Neural progenitor cell (in vitro differentiated cells): ENCODE results near the gene MMP11. TPM values are rescaled to one million over a fixed set of nuclear protein-coding genes. Genes with fewer than 3 reads are reported as not detected.

Source experiments
- DNase-seq: peaks from one replicate; pipeline ENCODE4 v3.0.0-alpha.2; 2016; ENCODE audit warnings: low spot score
- H2AFZ ChIP-seq: fragments of 200-600 bp; sonication (generic); replicated peaks from 2 replicates; pipeline ENCODE4 v1.6.1; 2016; ENCODE audit warnings: antibody characterized with exemption
- H3F3A ChIP-seq: fragments of 200-600 bp; sonication (generic); 2 replicates; pipeline ENCODE4 v1.6.1; 2016; ENCODE audit warnings: antibody characterized with exemption, low read depth
- H3K27ac ChIP-seq: fragments of 200-600 bp; sonication (generic); 2 replicates; pipeline ENCODE4 v1.5.1; 2016; ENCODE audit warnings: mild to moderate bottlenecking
- H3K27me3 ChIP-seq: fragments of 200-600 bp; sonication (generic); 2 replicates; pipeline ENCODE4 v1.6.1; 2016; ENCODE audit warnings: mild to moderate bottlenecking, moderate library complexity
- H3K36me3 ChIP-seq: fragments of 200-600 bp; sonication (generic); 2 replicates; pipeline ENCODE4 v1.5.1; 2016
- H3K4me1 ChIP-seq: fragments of 200-600 bp; sonication (generic); 2 replicates; pipeline ENCODE4 v1.6.1; 2016; ENCODE audit warnings: mixed run types
- H3K4me2 ChIP-seq: fragments of 200-600 bp; sonication (generic); 2 replicates; pipeline ENCODE4 v1.6.1; 2016
- H3K4me3 ChIP-seq: fragments of 200-600 bp; sonication (generic); 2 replicates; pipeline ENCODE4 v1.5.1; 2016
- H3K79me2 ChIP-seq: fragments of 200-600 bp; sonication (generic); 2 replicates; pipeline ENCODE4 v1.6.1; 2016; ENCODE audit warnings: low read depth
- H3K9ac ChIP-seq: fragments of 200-600 bp; sonication (generic); 2 replicates; pipeline ENCODE4 v1.6.1; 2016
- H3K9me3 ChIP-seq: fragments of 200-600 bp; sonication (generic); 2 replicates; pipeline ENCODE4 v1.5.1; 2016; ENCODE audit warnings: low read depth
- H4K20me1 ChIP-seq: fragments of 200-600 bp; sonication (generic); 2 replicates; pipeline ENCODE4 v1.6.1; 2016; ENCODE audit warnings: low read depth
- H3K27ac Mint-ChIP-seq: 3 replicates; pipeline ENCODE4 v1.8.0; 2021; ENCODE audit warnings: mixed read lengths
- H3K27me3 Mint-ChIP-seq: 2 replicates; pipeline ENCODE4 v1.8.0; 2022; ENCODE audit warnings: low read depth, mild to moderate bottlenecking, inconsistent platforms, moderate library complexity, mixed read lengths; ENCODE audit not compliant: insufficient read depth
- H3K36me3 Mint-ChIP-seq: 3 replicates; pipeline ENCODE4 v1.8.0; 2021; ENCODE audit warnings: mixed read lengths
- H3K4me1 Mint-ChIP-seq: 3 replicates; pipeline ENCODE4 v1.8.0; 2021; ENCODE audit warnings: mixed read lengths
- H3K4me3 Mint-ChIP-seq: 3 replicates; pipeline ENCODE4 v1.8.0; 2021; ENCODE audit warnings: mild to moderate bottlenecking, moderate library complexity, mixed read lengths
- H3K9me3 Mint-ChIP-seq: 3 replicates; pipeline ENCODE4 v1.8.0; 2020; ENCODE audit warnings: mixed read lengths
- EZH2 ChIP-seq: fragments of 200-600 bp; sonication (generic); IDR thresholded peaks from 2 replicates; pipeline ENCODE4 v1.6.1; 2017; ENCODE audit warnings: antibody characterized with exemption, mild to moderate bottlenecking, moderate library complexity
- EZH2phosphoT487 ChIP-seq: fragments of 200-600 bp; sonication (generic); IDR thresholded peaks from 2 replicates; pipeline ENCODE4 v1.6.1; 2017; ENCODE audit warnings: antibody characterized with exemption
- total RNA-seq: library from RNA; depleted of rRNA; stranded (reverse); fragments of >200 nt; gene quantifications from 2 replicates; pipeline ENCODE4 v1.2.3, GENCODE V29; 2015; ENCODE audit warnings: low replicate concordance
- TF ChIP-seq, protein P1 (sequence below): fragments of 200-600 bp; sonication (generic); IDR thresholded peaks from 2 replicates; pipeline ENCODE4 v1.5.1; 2017; ENCODE audit warnings: antibody characterized with exemption, mild to moderate bottlenecking

MMP11 gene
- total RNA-seq, 1 donor from 2014 or later, result 4.1 TPM

GRCh38 chr22:23812378-23812777 is 39.7 kb downstream of the MMP11 start:
- no peaks in the 10 kb centered on the region for H3K36me3 ChIP-seq
- no peaks in the 10 kb centered on the region for H3K9me3 ChIP-seq
- H3K79me2 ChIP-seq, result no peaks in the 10 kb centered on the region
- no peaks in the 10 kb centered on the region for H3K9me3 Mint-ChIP-seq
- H3K27ac ChIP-seq, result no peak overlapping the region
- peaks cover 4% of the 10 kb centered on the region for H3K27me3 Mint-ChIP-seq
- H3K4me3 ChIP-seq, result no peak overlapping the region
- H3F3A ChIP-seq, result no peaks in the 10 kb centered on the region
- no peaks in the 10 kb centered on the region for H3K4me1 ChIP-seq
- H3K9ac ChIP-seq, result no peak overlapping the region
- H3K4me2 ChIP-seq, result no peak overlapping the region
- H3K36me3 Mint-ChIP-seq, result peaks cover 39% of the 10 kb centered on the region
- no peaks in the 10 kb centered on the region for H4K20me1 ChIP-seq
- no peak for DNase-seq
- TF ChIP-seq EZH2phosphoT487 (no peak), EZH2 (no peak)
- TF ChIP-seq, protein P1, sequence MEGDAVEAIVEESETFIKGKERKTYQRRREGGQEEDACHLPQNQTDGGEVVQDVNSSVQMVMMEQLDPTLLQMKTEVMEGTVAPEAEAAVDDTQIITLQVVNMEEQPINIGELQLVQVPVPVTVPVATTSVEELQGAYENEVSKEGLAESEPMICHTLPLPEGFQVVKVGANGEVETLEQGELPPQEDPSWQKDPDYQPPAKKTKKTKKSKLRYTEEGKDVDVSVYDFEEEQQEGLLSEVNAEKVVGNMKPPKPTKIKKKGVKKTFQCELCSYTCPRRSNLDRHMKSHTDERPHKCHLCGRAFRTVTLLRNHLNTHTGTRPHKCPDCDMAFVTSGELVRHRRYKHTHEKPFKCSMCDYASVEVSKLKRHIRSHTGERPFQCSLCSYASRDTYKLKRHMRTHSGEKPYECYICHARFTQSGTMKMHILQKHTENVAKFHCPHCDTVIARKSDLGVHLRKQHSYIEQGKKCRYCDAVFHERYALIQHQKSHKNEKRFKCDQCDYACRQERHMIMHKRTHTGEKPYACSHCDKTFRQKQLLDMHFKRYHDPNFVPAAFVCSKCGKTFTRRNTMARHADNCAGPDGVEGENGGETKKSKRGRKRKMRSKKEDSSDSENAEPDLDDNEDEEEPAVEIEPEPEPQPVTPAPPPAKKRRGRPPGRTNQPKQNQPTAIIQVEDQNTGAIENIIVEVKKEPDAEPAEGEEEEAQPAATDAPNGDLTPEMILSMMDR, result no peak
- H3K4me3 Mint-ChIP-seq, result no peak overlapping the region
- no peak overlapping the region for H2AFZ ChIP-seq
- H3K27me3 ChIP-seq, result no peaks in the 10 kb centered on the region
- no peaks in the 10 kb centered on the region for H3K4me1 Mint-ChIP-seq
- no peak overlapping the region for H3K27ac Mint-ChIP-seq

DNA sequence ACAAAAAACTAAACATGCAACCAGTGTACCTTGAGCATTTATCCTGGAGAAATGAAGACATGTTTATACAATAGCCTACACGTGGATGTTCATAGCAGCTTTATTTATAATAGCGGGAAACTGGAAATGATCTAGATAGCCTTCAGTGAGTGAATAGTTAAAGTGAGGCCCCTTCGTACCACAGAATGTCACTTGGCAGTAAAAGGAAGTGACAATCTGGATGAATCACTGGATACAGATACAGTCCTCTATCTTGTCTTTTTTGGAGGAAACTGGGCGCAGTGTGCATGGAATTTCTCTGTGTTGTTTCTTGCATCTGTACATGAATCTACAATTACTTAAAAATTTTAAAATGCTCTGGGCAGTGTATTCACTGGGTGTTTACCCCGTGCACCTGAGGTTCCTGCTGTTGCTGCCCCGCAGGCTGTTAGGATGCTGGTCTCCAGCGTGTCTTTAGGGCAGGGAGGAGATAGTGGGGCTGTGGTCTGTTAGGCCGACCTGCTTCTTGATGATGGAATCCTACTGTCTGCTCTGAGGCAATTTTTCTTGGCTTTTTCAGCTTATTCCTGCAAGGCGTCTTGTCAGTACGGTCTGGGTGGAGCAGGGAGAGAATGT is 43.0 kb downstream of the MMP11 start:
- H3K4me3 ChIP-seq, result no peak overlapping the region
- DNase-seq, result no peak
- TF ChIP-seq, protein P1, result no peak
- no peak for TF ChIP-seq EZH2phosphoT487
- no peak for TF ChIP-seq EZH2
- no peaks in the 10 kb centered on the region for H4K20me1 ChIP-seq
- peaks cover 52% of the 10 kb centered on the region for H3K36me3 Mint-ChIP-seq
- H3F3A ChIP-seq, result no peaks in the 10 kb centered on the region
- H3K9me3 Mint-ChIP-seq, result no peaks in the 10 kb centered on the region
- H3K79me2 ChIP-seq, result no peaks in the 10 kb centered on the region
- peaks cover 5% of the 10 kb centered on the region for H3K36me3 ChIP-seq
- no peaks in the 10 kb centered on the region for H3K4me1 Mint-ChIP-seq
- H3K27ac Mint-ChIP-seq, result no peak overlapping the region
- H3K27me3 ChIP-seq, result no peaks in the 10 kb centered on the region
- no peaks in the 10 kb centered on the region for H3K4me1 ChIP-seq
- no peak overlapping the region for H3K4me3 Mint-ChIP-seq
- H3K9ac ChIP-seq, result no peak overlapping the region
- no peak overlapping the region for H3K4me2 ChIP-seq
- no peak overlapping the region for H2AFZ ChIP-seq
- no peak overlapping the region for H3K27ac ChIP-seq
- H3K9me3 ChIP-seq, result no peaks in the 10 kb centered on the region
- H3K27me3 Mint-ChIP-seq, result peaks cover 6% of the 10 kb centered on the region

DNA sequence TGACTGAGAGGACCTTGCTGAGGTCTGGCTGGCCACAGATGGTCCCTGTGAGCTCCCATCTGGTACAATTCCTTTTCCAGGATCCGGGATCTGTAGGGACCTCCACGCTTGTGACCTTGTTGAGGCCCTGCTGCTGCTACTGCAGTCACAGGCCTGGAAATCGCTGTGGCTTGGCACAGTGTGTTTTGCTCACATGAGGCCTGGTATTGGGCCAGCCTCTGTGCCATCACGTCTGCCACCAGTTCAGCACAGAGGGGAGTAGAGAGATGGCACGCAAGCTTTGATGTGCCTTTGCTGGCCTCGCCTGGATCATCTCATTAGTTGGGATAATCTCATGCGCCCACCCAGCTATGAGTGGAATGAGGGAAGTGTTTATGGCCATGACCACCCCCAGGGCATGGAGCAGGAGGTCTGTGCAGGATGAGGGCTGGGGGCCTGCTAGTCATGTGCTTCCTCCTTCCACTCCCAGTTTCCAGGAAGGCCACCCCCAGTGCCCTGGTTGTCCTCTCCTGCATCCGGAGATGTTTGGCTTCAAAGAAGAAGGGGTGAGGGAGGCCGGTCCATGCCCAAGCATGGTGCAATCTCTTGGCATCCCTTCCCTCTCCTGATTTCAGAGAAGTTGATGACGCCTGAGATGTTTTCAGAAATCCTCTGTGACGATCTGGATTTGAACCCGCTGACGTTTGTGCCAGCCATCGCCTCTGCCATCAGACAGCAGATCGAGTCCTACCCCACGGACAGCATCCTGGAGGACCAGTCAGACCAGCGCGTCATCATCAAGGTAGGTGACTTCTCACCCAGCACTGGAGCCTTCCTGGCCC is 43.7 kb downstream of the MMP11 start:
- Mint-ChIP-seq H3K27ac (no peak overlapping the region), H3K36me3 (peaks cover 49% of the 10 kb centered on the region), H3K4me1 (no peaks in the 10 kb centered on the region), H3K27me3 (peaks cover 6% of the 10 kb centered on the region), H3K4me3 (no peak overlapping the region), H3K9me3 (no peaks in the 10 kb centered on the region)
- Histone ChIP-seq H3K79me2 (no peaks in the 10 kb centered on the region), H3K27me3 (no peaks in the 10 kb centered on the region), H3K4me1 (no peaks in the 10 kb centered on the region), H3K27ac (no peak overlapping the region), H3K9ac (no peak overlapping the region), H3F3A (no peaks in the 10 kb centered on the region), H2AFZ (no peak overlapping the region), H3K4me3 (no peak overlapping the region), H4K20me1 (no peaks in the 10 kb centered on the region), H3K4me2 (no peak overlapping the region), H3K9me3 (no peaks in the 10 kb centered on the region), H3K36me3 (peaks cover 5% of the 10 kb centered on the region)
- TF ChIP-seq, protein P1, result no peak
- TF ChIP-seq EZH2, result no peak
- TF ChIP-seq EZH2phosphoT487, result no peak
- no peak for DNase-seq
